ENCODE data around the gene PSMA7. TPM values are rescaled to one million over a fixed set of nuclear protein-coding genes. Genes with fewer than 3 reads are reported as not detected.

Gene PSMA7
- total and polyA plus RNA-seq, 2 of the 8 experiments (the other 6 are each of a cell fraction or from before 2014, with no cell fraction given) = 361 to 648 TPM

DNA sequence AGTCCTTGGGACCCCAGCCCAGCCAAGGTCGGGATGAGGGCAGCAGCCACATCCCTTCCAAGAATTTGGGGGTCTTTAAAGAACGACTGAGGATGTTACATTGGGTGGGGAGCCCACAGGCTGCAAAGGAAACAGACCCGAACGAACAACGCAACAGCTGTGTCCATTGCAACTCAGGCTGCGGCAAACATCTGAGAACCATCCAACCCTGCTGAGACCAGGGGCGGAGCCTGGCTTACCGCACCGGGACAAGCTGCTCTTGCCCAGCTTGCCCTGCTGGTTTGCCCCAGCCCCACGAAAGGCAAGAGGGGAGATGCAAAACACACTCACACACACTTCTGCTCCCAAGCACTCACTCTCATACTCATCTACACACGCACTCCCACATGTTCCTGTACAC lies 56.0 kb downstream of the PSMA7 start:
- Histone ChIP-seq H3K4me1 (replicated peaks in 1 of 4; ENCODE audit: control insufficient read depth in 3 of 4, insufficient read depth in 4 of 4, low read length in 3 of 4) (peaks cover 0 to 3% (median 0%) of the 10 kb centered on the region in 4 experiments; a peak in 1 of 7 replicates), H3K23ac (ENCODE audit: insufficient read length) (no peak overlapping the region), H3K4ac (replicated peaks; ENCODE audit: insufficient read length, low read depth, low read length) (no peak overlapping the region), H4K8ac (ENCODE audit: extremely low read depth, insufficient read depth, low read length) (no peak overlapping the region), H4K91ac (replicated peaks; ENCODE audit: insufficient read length, low read length) (no peak overlapping the region), H3K27me3 (replicated peaks in 1 of 4; ENCODE audit: control insufficient read depth in 3 of 4, extremely low read depth in 1 of 4, insufficient read depth in 3 of 4, low read length in 3 of 4) (peaks cover 0 to 2% (median 0%) of the 10 kb centered on the region in 4 experiments; a peak in 2 of 7 replicates), H3K9ac (replicated peaks in 1 of 4; ENCODE audit: extremely low read depth in 1 of 4, low read depth in 3 of 4, low read length in 3 of 4) (no peak overlapping the region), H4K20me1 (replicated peaks in 1 of 2; ENCODE audit: control insufficient read depth in 1 of 2, insufficient read depth in 2 of 2, low read length in 2 of 2) (peaks cover 0 to 5% of the 10 kb centered on the region in 2 experiments), H3K56ac (replicated peaks; ENCODE audit: insufficient read length, low read depth, low read length) (no peak overlapping the region), H3K36me3 (ENCODE audit: control insufficient read depth in 2 of 4, insufficient read depth in 4 of 4, low read length in 3 of 4) (no peaks in the 10 kb centered on the region), H2BK5ac (ENCODE audit: low read depth, low read length) (no peak overlapping the region), H4K5ac (ENCODE audit: insufficient read length, low read depth, low read length) (no peak overlapping the region), H3K14ac (ENCODE audit: insufficient read length) (no peak overlapping the region), H3K4me3 (ENCODE audit: extremely low read depth in 1 of 4, insufficient read depth in 2 of 4, low read depth in 3 of 4, low read length in 4 of 4) (no peak overlapping the region), H3K9me3 (ENCODE audit: insufficient read depth in 2 of 2, low read depth in 1 of 2, low read length in 1 of 2) (no peaks in the 10 kb centered on the region), H2AK5ac (ENCODE audit: low read depth, low read length) (no peak overlapping the region), H2AFZ (ENCODE audit: low read length) (no peak overlapping the region), H3K27ac (ENCODE audit: low read depth, low read length) (no peak overlapping the region), H3K18ac (ENCODE audit: extremely low read depth, low read length) (no peak overlapping the region), H2BK12ac (ENCODE audit: low read depth, low read length) (0 out of 2 replicates have a peak overlapping the region, but pooled peaks have one; percentile 55), H3K79me1 (ENCODE audit: low read depth, low read length) (no peaks in the 10 kb centered on the region), H2BK20ac (ENCODE audit: low read length) (0 out of 2 replicates have a peak overlapping the region, but pooled peaks have one; percentile 43), H2BK15ac (ENCODE audit: low read length) (0 out of 2 replicates have a peak overlapping the region, but pooled peaks have one; percentile 81), H2BK120ac (replicated peaks; ENCODE audit: low read depth, low read length) (no peak overlapping the region), H3K4me2 (ENCODE audit: insufficient read depth in 1 of 2, low read depth in 2 of 2, low read length in 2 of 2) (no peak overlapping the region), H3K79me2 (ENCODE audit: control insufficient read depth in 1 of 2, insufficient read depth in 2 of 2, low read length in 2 of 2) (no peaks in the 10 kb centered on the region), H3K23me2 (ENCODE audit: low read depth, low read length) (peaks cover 2% of the 10 kb centered on the region; the same call in 1 of the 2 replicates)
- no peak for FAIRE-seq
- POLR2A ChIA-PET (ENCODE audit: partially characterized antibody) = interaction anchor here (0.7 to 2.1 kb wide), 4 partner anchors 20 to 71 kb away, joined by 3 to 12 read pairs (median 4); no protein-coding TSS in a partner anchor
- CTCF ChIA-PET (ENCODE audit: partially characterized antibody) = interaction anchor here (0.5 kb wide), 2 partner anchors 15 to 51 kb away, joined by 3 read pairs; no protein-coding TSS in a partner anchor
- WGBS, 2 experiments (ENCODE audit: extremely low coverage in 1 of 2, insufficient coverage in 1 of 2, insufficient read length in 1 of 2, insufficient replicate concordance in 2 of 2, low coverage in 1 of 2, low lambda C conversion rate in 2 of 2, missing lambda C conversion rate in 1 of 2) = 85% methylated on average over 11 of the region's 11 CpGs; no CpG with 5 or more reads in 1 of the 2 experiments
- DNase-seq (ENCODE audit: low read depth in 1 of 2, low spot score in 2 of 2) = no peak
- TF ChIP-seq, protein P1, sequence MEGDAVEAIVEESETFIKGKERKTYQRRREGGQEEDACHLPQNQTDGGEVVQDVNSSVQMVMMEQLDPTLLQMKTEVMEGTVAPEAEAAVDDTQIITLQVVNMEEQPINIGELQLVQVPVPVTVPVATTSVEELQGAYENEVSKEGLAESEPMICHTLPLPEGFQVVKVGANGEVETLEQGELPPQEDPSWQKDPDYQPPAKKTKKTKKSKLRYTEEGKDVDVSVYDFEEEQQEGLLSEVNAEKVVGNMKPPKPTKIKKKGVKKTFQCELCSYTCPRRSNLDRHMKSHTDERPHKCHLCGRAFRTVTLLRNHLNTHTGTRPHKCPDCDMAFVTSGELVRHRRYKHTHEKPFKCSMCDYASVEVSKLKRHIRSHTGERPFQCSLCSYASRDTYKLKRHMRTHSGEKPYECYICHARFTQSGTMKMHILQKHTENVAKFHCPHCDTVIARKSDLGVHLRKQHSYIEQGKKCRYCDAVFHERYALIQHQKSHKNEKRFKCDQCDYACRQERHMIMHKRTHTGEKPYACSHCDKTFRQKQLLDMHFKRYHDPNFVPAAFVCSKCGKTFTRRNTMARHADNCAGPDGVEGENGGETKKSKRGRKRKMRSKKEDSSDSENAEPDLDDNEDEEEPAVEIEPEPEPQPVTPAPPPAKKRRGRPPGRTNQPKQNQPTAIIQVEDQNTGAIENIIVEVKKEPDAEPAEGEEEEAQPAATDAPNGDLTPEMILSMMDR (IDR thresholded peaks at IDR 0.05; ENCODE audit: control extremely low read depth in 1 of 3, insufficient read depth in 1 of 3, low read depth in 1 of 3, low read length in 3 of 3) = no peak
- TF ChIP-seq BRCA1 (IDR thresholded peaks at IDR 0.05; ENCODE audit: low read depth, low read length) = no peak
- TF ChIP-seq HDAC2 (IDR thresholded peaks at IDR 0.05; ENCODE audit: borderline replicate concordance in 1 of 2, low read depth in 2 of 2, low read length in 2 of 2) = no peak
- TF ChIP-seq, protein P2, sequence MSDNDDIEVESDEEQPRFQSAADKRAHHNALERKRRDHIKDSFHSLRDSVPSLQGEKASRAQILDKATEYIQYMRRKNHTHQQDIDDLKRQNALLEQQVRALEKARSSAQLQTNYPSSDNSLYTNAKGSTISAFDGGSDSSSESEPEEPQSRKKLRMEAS (IDR thresholded peaks at IDR 0.05) = no peak
- TF ChIP-seq TAF1 (IDR thresholded peaks at IDR 0.05; ENCODE audit: low read depth, low read length) = no peak
- no peak for TF ChIP-seq PHF8 (conservative IDR thresholded peaks at IDR 0.05; ENCODE audit: low read depth, low read length)
- TF ChIP-seq RXRA (IDR thresholded peaks at IDR 0.05; ENCODE audit: insufficient read depth, low read depth, low read length) = no peak
- no peak for TF ChIP-seq SP1 (IDR thresholded peaks at IDR 0.05; ENCODE audit: low read depth, low read length)
- TF ChIP-seq SRF (IDR thresholded peaks at IDR 0.05; ENCODE audit: low read depth, low read length) = no peak
- TF ChIP-seq, protein P3, sequence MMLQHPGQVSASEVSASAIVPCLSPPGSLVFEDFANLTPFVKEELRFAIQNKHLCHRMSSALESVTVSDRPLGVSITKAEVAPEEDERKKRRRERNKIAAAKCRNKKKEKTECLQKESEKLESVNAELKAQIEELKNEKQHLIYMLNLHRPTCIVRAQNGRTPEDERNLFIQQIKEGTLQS (IDR thresholded peaks at IDR 0.05; ENCODE audit: insufficient read depth, low read depth, low read length) = no peak
